CD8-positive, alpha-beta memory T cell (primary cell): ENCODE results near the gene NFIB. TPM values are rescaled to one million over a fixed set of nuclear protein-coding genes. Genes with fewer than 3 reads are reported as not detected.

Experiments
- CTCF ChIA-PET: fragments of 350-600 bp; sonication (Branson Sonifier 250); formaldehyde crosslinking; loops from one replicate; lab custom pipeline; 2021; ENCODE audit warnings: antibody characterized with exemption; lab: Charles Lee
- POLR2A ChIA-PET: fragments of 350-600 bp; sonication (Branson Sonifier 250); formaldehyde crosslinking; loops from one replicate; lab custom pipeline; 2021; ENCODE audit warnings: antibody characterized with exemption; lab: Charles Lee
- DNase-seq, 5 donors: peaks; one replicate each; pipeline versions ENCODE4 v3.0.0 to v3.0.0-alpha.2; 2020 to 2022; ENCODE audit warnings: mixed read lengths in 1 of 5
- H3K27ac ChIP-seq: one replicate; pipeline ENCODE4 v1.7.0; 2013; ENCODE audit warnings: low read depth, mild to moderate bottlenecking, low read length, moderate library complexity
- H3K27me3 ChIP-seq: 2 replicates; pipeline ENCODE4 v1.7.0; 2013; ENCODE audit warnings: low read length, mild to moderate bottlenecking; ENCODE audit not compliant: insufficient read depth, poor library complexity, severe bottlenecking
- H3K36me3 ChIP-seq: 2 replicates; pipeline ENCODE4 v1.7.0; 2013; ENCODE audit warnings: mild to moderate bottlenecking, low read length, moderate library complexity; ENCODE audit not compliant: insufficient read depth
- H3K4me1 ChIP-seq: 2 replicates; pipeline ENCODE4 v1.7.0; 2013; ENCODE audit warnings: mild to moderate bottlenecking, low read length, moderate library complexity; ENCODE audit not compliant: insufficient read depth
- H3K4me3 ChIP-seq: 2 replicates; pipeline ENCODE4 v1.7.0; 2013; ENCODE audit warnings: mild to moderate bottlenecking, low read length
- H3K9me3 ChIP-seq: 2 replicates; pipeline ENCODE4 v1.7.0; 2013; ENCODE audit warnings: mild to moderate bottlenecking, low read length
- H3K27ac Mint-ChIP-seq, 8 donors: one replicate each; pipeline ENCODE4 v1.8.0; 2020 to 2021; ENCODE audit warnings: mixed read lengths in 8 of 8, mild to moderate bottlenecking in 6 of 8, inconsistent platforms in 3 of 8, moderate library complexity in 3 of 8
- H3K27me3 Mint-ChIP-seq, 2 donors: one replicate each; pipeline ENCODE4 v1.8.0; 2020 to 2021; ENCODE audit warnings: mixed read lengths in 2 of 2, mild to moderate bottlenecking in 1 of 2, moderate library complexity in 1 of 2
- H3K36me3 Mint-ChIP-seq, 3 donors: one replicate each; pipeline ENCODE4 v1.8.0; 2020 to 2021; ENCODE audit warnings: mixed read lengths in 3 of 3, inconsistent platforms in 1 of 3, mild to moderate bottlenecking in 1 of 3
- H3K4me1 Mint-ChIP-seq, 3 donors: one replicate each; pipeline ENCODE4 v1.8.0; 2020 to 2021; ENCODE audit warnings: mixed read lengths in 3 of 3, inconsistent platforms in 1 of 3, mild to moderate bottlenecking in 1 of 3
- H3K4me3 Mint-ChIP-seq, 7 donors: one replicate each; pipeline ENCODE4 v1.8.0; 2020 to 2021; ENCODE audit warnings: mixed read lengths in 7 of 7, mild to moderate bottlenecking in 6 of 7, moderate library complexity in 4 of 7, inconsistent platforms in 2 of 7
- H3K9me3 Mint-ChIP-seq, 5 donors: one replicate each; pipeline ENCODE4 v1.8.0; 2020 to 2022; ENCODE audit warnings: mixed read lengths in 5 of 5, mild to moderate bottlenecking in 3 of 5, moderate library complexity in 2 of 5, inconsistent platforms in 1 of 5
- polyA plus RNA-seq: library from polyadenylated mRNA; unstranded; fragments of 300-500 nt; fragmentation: Illumina TruSeq; gene quantifications from one replicate; pipeline ENCODE4 v1.2.3, GENCODE V29; 2021
- total RNA-seq, 2 experiments: library from RNA; stranded (reverse); gene quantifications; one replicate each; pipeline ENCODE4 v1.2.3, GENCODE V29; 2021

NFIB gene
- total and polyA plus RNA-seq, 3 experiments from 2014 or later = not detected

GRCh38 chr9:14198047-14198840 is 115.7 kb downstream of the NFIB start:
- CTCF ChIA-PET = no interaction called here

GRCh38 chr9:14197325-14197858 is 116.5 kb downstream of the NFIB start:
- Mint-ChIP-seq H3K4me1 (no peaks in the 10 kb centered on the region), H3K36me3 (no peaks in the 10 kb centered on the region), H3K4me3 (no peak overlapping the region), H3K27ac (no peak overlapping the region), H3K27me3 (peaks cover 0 to 1% of the 10 kb centered on the region in 2 donors), H3K9me3 (peaks cover 0 to 10% (median 0%) of the 10 kb centered on the region in 5 donors)
- H3K27me3 ChIP-seq = no peaks in the 10 kb centered on the region
- POLR2A ChIA-PET = no interaction called here
- no peaks in the 10 kb centered on the region for H3K36me3 ChIP-seq
- DNase-seq = no peak
- no peak overlapping the region for H3K4me3 ChIP-seq
- CTCF ChIA-PET = no interaction called here
- H3K27ac ChIP-seq = no peak overlapping the region
- no peaks in the 10 kb centered on the region for H3K4me1 ChIP-seq
- H3K9me3 ChIP-seq = no peaks in the 10 kb centered on the region

More at GRCh38 chr9:14198047-14198840, 115.7 kb downstream of the NFIB start:
- Histone ChIP-seq H3K27ac (no peak overlapping the region), H3K9me3 (no peaks in the 10 kb centered on the region), H3K27me3 (no peaks in the 10 kb centered on the region), H3K4me3 (no peak overlapping the region), H3K4me1 (no peaks in the 10 kb centered on the region), H3K36me3 (no peaks in the 10 kb centered on the region)
- no peak overlapping the region for H3K27ac Mint-ChIP-seq
- no peak overlapping the region for H3K4me3 Mint-ChIP-seq
- H3K27me3 Mint-ChIP-seq = peaks cover 0 to 1% of the 10 kb centered on the region in 2 donors
- no peaks in the 10 kb centered on the region for H3K4me1 Mint-ChIP-seq
- H3K36me3 Mint-ChIP-seq = no peaks in the 10 kb centered on the region
- peaks cover 0 to 10% (median 0%) of the 10 kb centered on the region in 5 donors for H3K9me3 Mint-ChIP-seq
- POLR2A ChIA-PET = no interaction called here
- DNase-seq = no peak

- POLR2A ChIA-PET = no interaction called here
Observed at GRCh38 chr9:14193328-14193990, 120.5 kb downstream of the NFIB start.

GRCh38 chr9:14192556-14192955 is 121.4 kb downstream of the NFIB start:
- no peak overlapping the region for H3K27ac Mint-ChIP-seq
- H3K36me3 Mint-ChIP-seq = no peaks in the 10 kb centered on the region
- Histone ChIP-seq H3K27me3 (no peaks in the 10 kb centered on the region), H3K36me3 (no peaks in the 10 kb centered on the region), H3K27ac (no peak overlapping the region), H3K9me3 (no peaks in the 10 kb centered on the region), H3K4me1 (no peaks in the 10 kb centered on the region), H3K4me3 (no peak overlapping the region)
- H3K4me1 Mint-ChIP-seq = no peaks in the 10 kb centered on the region
- H3K4me3 Mint-ChIP-seq = no peak overlapping the region
- POLR2A ChIA-PET = no interaction called here
- CTCF ChIA-PET = no interaction called here
- H3K9me3 Mint-ChIP-seq = peaks cover 0 to 2% (median 0%) of the 10 kb centered on the region in 5 donors
- peaks cover 0 to 1% of the 10 kb centered on the region in 2 donors for H3K27me3 Mint-ChIP-seq
- no peak for DNase-seq

More at GRCh38 chr9:14193328-14193990, 120.5 kb downstream of the NFIB start:
- Histone ChIP-seq H3K9me3 (no peaks in the 10 kb centered on the region), H3K4me1 (no peaks in the 10 kb centered on the region), H3K27ac (no peak overlapping the region), H3K4me3 (no peak overlapping the region), H3K36me3 (no peaks in the 10 kb centered on the region), H3K27me3 (no peaks in the 10 kb centered on the region)
- no peak overlapping the region for H3K4me3 Mint-ChIP-seq
- H3K27me3 Mint-ChIP-seq = peaks cover 0 to 1% of the 10 kb centered on the region in 2 donors
- peaks cover 0 to 2% (median 0%) of the 10 kb centered on the region in 5 donors for H3K9me3 Mint-ChIP-seq
- H3K27ac Mint-ChIP-seq = no peak overlapping the region
- CTCF ChIA-PET = no interaction called here
- H3K4me1 Mint-ChIP-seq = no peaks in the 10 kb centered on the region
- DNase-seq = no peak
- no peaks in the 10 kb centered on the region for H3K36me3 Mint-ChIP-seq

GRCh38 chr9:14191512-14191911 is 122.4 kb downstream of the NFIB start:
- POLR2A ChIA-PET = no interaction called here
- no peaks in the 10 kb centered on the region for H3K36me3 Mint-ChIP-seq
- no peak overlapping the region for H3K4me3 Mint-ChIP-seq
- Histone ChIP-seq H3K4me3 (no peak overlapping the region), H3K36me3 (no peaks in the 10 kb centered on the region), H3K27ac (no peak overlapping the region), H3K9me3 (no peaks in the 10 kb centered on the region), H3K4me1 (no peaks in the 10 kb centered on the region), H3K27me3 (no peaks in the 10 kb centered on the region)
- H3K27ac Mint-ChIP-seq = no peak overlapping the region
- CTCF ChIA-PET = no interaction called here
- H3K4me1 Mint-ChIP-seq = no peaks in the 10 kb centered on the region
- H3K27me3 Mint-ChIP-seq = peaks cover 0 to 1% of the 10 kb centered on the region in 2 donors
- DNase-seq = no peak
- peaks cover 0 to 2% (median 0%) of the 10 kb centered on the region in 5 donors for H3K9me3 Mint-ChIP-seq

GRCh38 chr9:14190240-14190639 is 123.7 kb downstream of the NFIB start:
- ChIA-PET CTCF (no interaction called here), POLR2A (no interaction called here)
- no peaks in the 10 kb centered on the region for H3K36me3 Mint-ChIP-seq
- H3K27ac Mint-ChIP-seq = no peak overlapping the region
- Histone ChIP-seq H3K4me1 (no peaks in the 10 kb centered on the region), H3K4me3 (no peak overlapping the region), H3K9me3 (no peaks in the 10 kb centered on the region), H3K27me3 (no peaks in the 10 kb centered on the region), H3K36me3 (no peaks in the 10 kb centered on the region), H3K27ac (no peak overlapping the region)
- DNase-seq = no peak
- H3K9me3 Mint-ChIP-seq = peaks cover 0 to 2% (median 0%) of the 10 kb centered on the region in 5 donors
- H3K4me1 Mint-ChIP-seq = no peaks in the 10 kb centered on the region
- H3K4me3 Mint-ChIP-seq = no peak overlapping the region
- no peaks in the 10 kb centered on the region for H3K27me3 Mint-ChIP-seq

GRCh38 chr9:14189578-14189977 is 124.4 kb downstream of the NFIB start:
- Histone ChIP-seq H3K27me3 (no peaks in the 10 kb centered on the region), H3K4me1 (no peaks in the 10 kb centered on the region), H3K9me3 (no peaks in the 10 kb centered on the region), H3K4me3 (no peak overlapping the region), H3K27ac (no peak overlapping the region), H3K36me3 (no peaks in the 10 kb centered on the region)
- Mint-ChIP-seq H3K27ac (no peak overlapping the region), H3K4me1 (no peaks in the 10 kb centered on the region), H3K27me3 (no peaks in the 10 kb centered on the region), H3K36me3 (no peaks in the 10 kb centered on the region), H3K4me3 (no peak overlapping the region), H3K9me3 (peaks cover 0 to 2% (median 0%) of the 10 kb centered on the region in 5 donors)
- ChIA-PET POLR2A (no interaction called here), CTCF (no interaction called here)
- no peak for DNase-seq

- no peaks in the 10 kb centered on the region for H3K27me3 ChIP-seq
- no peak overlapping the region for H3K4me3 ChIP-seq
- H3K36me3 Mint-ChIP-seq = no peaks in the 10 kb centered on the region
- H3K36me3 ChIP-seq = no peaks in the 10 kb centered on the region
- no peaks in the 10 kb centered on the region for H3K27me3 Mint-ChIP-seq
- H3K27ac ChIP-seq = no peak overlapping the region
- CTCF ChIA-PET = no interaction called here
- no peak for DNase-seq
- H3K4me1 ChIP-seq = no peaks in the 10 kb centered on the region
- H3K27ac Mint-ChIP-seq = no peak overlapping the region
- POLR2A ChIA-PET = no interaction called here
- no peaks in the 10 kb centered on the region for H3K4me1 Mint-ChIP-seq
- H3K4me3 Mint-ChIP-seq = no peak overlapping the region
- no peaks in the 10 kb centered on the region for H3K9me3 ChIP-seq
- peaks cover 0 to 3% (median 0%) of the 10 kb centered on the region in 5 donors for H3K9me3 Mint-ChIP-seq
Observed at GRCh38 chr9:14189146-14189545, 124.8 kb downstream of the NFIB start.
